Hepatocyte (in vitro differentiated cells): ENCODE measurements around the gene NUBPL.

Experiments
- EZH2 ChIP-seq: fragments of 200-600 bp; sonication (generic); IDR thresholded peaks from 2 replicates; pipeline ENCODE4 v1.6.1; 2016; ENCODE audit warnings: antibody characterized with exemption, mild to moderate bottlenecking, borderline replicate concordance
- TF ChIP-seq, protein P1 (sequence below): fragments of 200-600 bp; sonication (generic); IDR thresholded peaks from 2 replicates; pipeline ENCODE4 v1.5.1; 2016; ENCODE audit warnings: antibody characterized with exemption, mild to moderate bottlenecking; ENCODE audit not compliant: poor library complexity

DNA sequence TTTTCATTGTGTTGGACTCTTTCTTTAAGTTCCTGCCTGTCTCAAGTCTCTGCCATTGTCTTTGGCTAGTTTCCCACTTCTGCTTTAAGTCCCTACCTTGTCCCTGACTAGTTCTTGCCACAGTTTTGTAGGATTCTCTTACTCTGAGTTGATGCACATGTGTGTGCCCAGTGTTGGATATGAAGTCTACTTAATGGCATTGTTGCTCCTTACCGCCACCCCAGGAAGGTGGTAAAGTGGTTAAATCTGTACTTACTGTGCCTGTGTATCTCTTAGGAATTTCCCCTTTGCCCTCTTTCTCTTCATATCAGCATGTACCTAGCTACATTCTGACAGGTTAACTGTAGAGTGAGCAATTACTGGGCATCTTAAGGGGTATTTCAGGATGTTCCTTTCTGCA is 227.1 kb downstream of the NUBPL start:
- TF ChIP-seq, protein P1, sequence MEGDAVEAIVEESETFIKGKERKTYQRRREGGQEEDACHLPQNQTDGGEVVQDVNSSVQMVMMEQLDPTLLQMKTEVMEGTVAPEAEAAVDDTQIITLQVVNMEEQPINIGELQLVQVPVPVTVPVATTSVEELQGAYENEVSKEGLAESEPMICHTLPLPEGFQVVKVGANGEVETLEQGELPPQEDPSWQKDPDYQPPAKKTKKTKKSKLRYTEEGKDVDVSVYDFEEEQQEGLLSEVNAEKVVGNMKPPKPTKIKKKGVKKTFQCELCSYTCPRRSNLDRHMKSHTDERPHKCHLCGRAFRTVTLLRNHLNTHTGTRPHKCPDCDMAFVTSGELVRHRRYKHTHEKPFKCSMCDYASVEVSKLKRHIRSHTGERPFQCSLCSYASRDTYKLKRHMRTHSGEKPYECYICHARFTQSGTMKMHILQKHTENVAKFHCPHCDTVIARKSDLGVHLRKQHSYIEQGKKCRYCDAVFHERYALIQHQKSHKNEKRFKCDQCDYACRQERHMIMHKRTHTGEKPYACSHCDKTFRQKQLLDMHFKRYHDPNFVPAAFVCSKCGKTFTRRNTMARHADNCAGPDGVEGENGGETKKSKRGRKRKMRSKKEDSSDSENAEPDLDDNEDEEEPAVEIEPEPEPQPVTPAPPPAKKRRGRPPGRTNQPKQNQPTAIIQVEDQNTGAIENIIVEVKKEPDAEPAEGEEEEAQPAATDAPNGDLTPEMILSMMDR, result no peak
- no peak for TF ChIP-seq EZH2
